NCI-H2081 treated with DMSO at 0.1 percent for 48 hours (cell line): Measurements from ENCODE around the gene INF2.

Experiments used
- DNase-seq: peaks from one replicate; lab custom pipeline; 2025; lab: John Stamatoyannopoulos, UW

INF2 gene

GRCh38 chr14:104676694-104677511 is 12.5 kb upstream of the INF2 start:
- DNase-seq = no peak

- DNase-seq = no peak
These were observed 11.7 kb upstream of the INF2 start for GRCh38 chr14:104677512-104678332.

GRCh38 chr14:104678346-104678745 is 11.1 kb upstream of the INF2 start:
- DNase-seq = no peak

GRCh38 chr14:104678901-104679705 is 10.3 kb upstream of the INF2 start:
- no peak for DNase-seq

GRCh38 chr14:104680056-104680805 is 9.2 kb upstream of the INF2 start:
- no peak for DNase-seq

GRCh38 chr14:104680806-104681688 is 8.4 kb upstream of the INF2 start:
- no peak for DNase-seq

GRCh38 chr14:104681689-104682074 is 7.7 kb upstream of the INF2 start:
- DNase-seq = no peak

- no peak for DNase-seq
These were observed 7.3 kb upstream of the INF2 start for GRCh38 chr14:104682107-104682593.

- DNase-seq = no peak
These were observed 5.6 kb upstream of the INF2 start for GRCh38 chr14:104683653-104684448.

GRCh38 chr14:104684449-104684821 is 5.0 kb upstream of the INF2 start:
- DNase-seq = no peak

GRCh38 chr14:104685216-104685997 is 4.0 kb upstream of the INF2 start:
- DNase-seq = no peak

GRCh38 chr14:104685998-104686610 is 3.3 kb upstream of the INF2 start:
- no peak for DNase-seq

GRCh38 chr14:104686624-104687517 is 2.5 kb upstream of the INF2 start:
- DNase-seq = no peak

- DNase-seq = no peak
These were observed 1.6 kb upstream of the INF2 start for GRCh38 chr14:104687601-104688504.

- no peak for DNase-seq
These were observed 811 bp upstream of the INF2 start for GRCh38 chr14:104688505-104689108.
